Stimulated activated CD8-positive, alpha-beta memory T cell treated with anti-CD3 and anti-CD28 coated beads, Interleukin-7, amount 100 ng/mL, for 24 hours (primary cell): ENCODE data around the gene COPS9.

ENCODE experiments used
- DNase-seq: peaks from one replicate; pipeline ENCODE4 v3.0.0-alpha.2; 2020; ENCODE audit warnings: low read depth

Gene COPS9

GRCh38 chr2:240147911-240148587 lies 11.9 kb upstream of the COPS9 start:
- DNase-seq: no peak

DNA sequence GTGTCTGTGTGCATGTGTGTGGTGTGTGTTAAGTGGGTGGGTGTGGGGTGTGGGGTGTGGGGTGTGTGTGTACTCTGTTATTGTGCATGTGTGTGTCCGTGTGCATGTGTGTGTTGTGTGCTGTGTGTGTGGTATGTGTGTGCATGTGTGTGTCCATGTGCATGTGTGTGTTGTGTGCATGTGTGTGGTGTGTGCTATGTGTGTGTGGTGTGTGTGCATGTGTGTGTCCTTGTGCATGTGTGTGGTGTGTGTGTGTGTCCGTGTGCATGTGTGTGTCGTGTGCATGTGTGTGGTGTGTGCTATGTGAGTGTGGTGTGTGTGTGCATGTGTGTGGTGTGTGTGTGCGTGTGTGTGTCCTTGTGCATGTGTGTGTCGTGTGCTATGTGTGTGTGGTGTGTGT lies 11.3 kb upstream of the COPS9 start:
- no peak for DNase-seq

DNA sequence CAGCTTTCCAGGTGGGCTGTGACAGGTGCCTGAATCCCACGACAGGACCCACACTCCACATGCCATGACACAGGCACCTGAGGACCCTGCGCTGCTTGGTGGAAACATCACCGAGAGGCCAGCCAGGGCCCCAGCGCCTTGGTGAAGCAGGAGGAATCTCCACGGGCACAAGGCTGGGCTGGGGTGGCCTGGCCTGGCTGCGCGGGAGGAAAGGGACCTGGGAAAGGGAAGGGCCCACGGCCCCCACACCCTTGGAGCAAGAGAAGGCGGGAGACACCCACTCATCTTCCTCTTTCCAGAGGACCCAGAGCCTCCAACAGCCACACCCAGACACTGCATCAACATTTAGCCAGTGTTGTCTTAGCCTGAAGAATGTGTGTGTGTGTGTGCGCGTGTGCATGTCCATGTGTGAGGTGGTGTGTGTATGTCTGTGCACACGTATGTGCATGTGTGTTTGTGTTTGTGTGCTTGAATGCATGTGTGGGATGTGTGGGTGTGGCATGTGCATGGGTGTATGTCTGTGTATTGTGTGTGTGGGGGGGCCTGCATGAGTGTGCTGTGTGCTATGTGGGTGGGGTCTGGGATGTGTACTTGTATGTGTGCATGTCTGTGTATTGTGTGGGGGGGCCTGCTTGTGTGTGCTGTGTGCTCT lies 10.6 kb upstream of the COPS9 start:
- no peak for DNase-seq

GRCh38 chr2:240146141-240146561 lies 10.0 kb upstream of the COPS9 start:
- DNase-seq: no peak

DNA sequence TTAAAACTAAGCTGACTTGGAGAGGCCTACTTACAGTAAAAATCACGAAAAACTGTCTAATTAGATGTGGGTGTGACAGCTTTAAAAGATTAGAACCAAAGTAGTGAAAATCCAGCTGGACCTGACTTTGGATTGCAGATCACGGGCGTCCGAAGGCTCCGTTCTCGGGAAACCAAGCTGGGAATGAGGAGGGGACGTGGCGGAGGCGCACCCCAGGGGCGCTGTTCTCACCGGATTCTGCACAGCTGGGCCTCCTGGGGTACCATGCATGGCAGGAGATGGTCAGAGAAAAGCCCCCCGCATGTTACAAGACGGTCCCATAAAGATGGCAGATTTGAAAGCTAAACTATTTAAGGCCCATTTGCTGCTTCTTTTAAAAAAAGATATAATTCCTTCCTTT lies 9.4 kb upstream of the COPS9 start:
- DNase-seq: no peak

DNA sequence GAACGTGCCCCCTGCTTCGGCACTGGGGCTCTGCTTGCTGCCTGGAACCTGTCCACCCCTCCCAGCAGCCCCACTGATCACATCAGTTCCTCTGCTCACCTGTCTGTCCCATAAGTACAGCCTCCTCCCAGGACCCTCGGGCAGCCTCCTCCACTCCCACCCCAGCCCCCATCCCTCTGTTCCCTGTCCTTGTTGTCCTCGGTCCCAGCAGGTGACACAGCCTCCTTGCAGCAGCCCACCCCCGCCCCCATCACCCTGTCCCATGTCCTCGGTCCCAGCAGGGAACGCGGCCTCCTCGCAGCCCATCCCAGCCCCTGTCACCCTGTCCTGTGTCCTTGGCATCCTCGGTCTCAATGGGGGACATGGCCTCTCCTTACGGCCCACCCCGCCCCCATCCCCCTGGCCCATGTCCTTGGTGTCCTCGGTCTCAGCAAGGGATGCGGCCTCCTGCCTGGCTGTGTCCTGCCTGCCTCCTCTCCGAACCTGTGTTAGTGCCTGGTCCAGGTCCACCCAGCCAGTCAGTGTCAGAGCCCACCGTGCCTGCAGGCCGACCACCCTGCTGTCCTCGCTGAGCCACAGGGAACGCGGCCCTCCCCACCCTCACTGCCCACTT lies 8.7 kb upstream of the COPS9 start:
- no peak for DNase-seq

DNA sequence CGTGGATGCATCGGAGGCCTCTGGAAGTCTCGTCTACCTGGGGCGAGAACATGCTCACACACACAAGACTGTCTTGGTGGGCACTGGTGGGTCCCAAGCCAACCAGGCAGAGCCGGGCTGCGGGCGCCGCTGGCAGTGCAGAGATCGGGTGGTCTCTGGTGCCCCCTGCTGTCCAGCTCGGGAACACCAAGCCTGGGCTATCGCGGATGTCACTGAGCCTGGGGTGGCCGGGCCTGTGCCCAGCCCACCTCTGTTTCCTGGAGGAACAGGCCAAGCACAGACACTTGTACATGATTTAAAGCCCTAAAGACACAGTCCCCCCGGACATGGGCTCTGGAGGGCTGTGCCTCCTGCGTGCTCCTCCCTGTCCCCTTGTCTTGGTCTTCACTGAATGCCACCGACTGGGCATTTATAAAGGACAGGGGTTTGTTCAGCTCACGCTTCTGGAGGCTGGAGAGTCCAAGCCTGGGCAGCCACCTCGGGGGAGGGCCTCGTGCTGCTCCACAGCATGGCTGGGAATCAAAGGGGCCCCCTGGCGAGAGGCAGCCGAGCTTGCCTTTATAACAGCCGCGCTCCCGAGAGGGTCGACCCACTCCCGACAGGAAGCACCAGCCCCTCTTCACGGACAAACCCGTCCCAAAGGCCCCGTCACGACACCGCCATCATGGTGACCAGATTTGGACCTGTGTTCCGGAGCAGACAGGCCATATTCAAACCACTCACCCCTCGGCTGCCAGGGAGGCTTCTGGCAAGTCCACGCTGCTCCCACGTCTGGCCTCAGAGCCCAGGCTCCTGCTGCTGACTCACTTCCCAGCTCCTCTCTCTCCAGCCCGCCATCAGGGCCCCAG lies 7.9 kb upstream of the COPS9 start:
- DNase-seq: peak; percentile 76

DNA sequence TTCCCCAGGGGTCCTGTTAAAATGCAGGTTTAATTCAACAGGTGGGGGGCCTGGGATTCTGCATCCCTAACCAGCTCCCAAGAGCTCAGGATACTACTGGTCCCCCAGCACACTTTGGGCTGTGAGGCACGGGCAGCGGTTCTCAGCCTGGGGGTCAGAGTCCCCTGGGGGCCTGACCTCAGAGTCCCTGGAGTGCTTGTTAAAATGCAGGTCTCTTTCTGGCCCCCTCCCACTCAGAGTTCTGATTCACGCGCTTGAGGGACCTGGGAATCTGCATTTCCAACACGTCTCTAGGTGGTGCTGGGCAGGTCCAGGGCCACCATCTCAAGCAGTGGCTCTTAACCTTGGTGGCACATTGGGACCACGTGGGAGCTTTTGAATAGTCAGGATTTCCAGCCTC lies 7.2 kb upstream of the COPS9 start:
- DNase-seq: no peak

GRCh38 chr2:240142859-240143258 lies 6.8 kb upstream of the COPS9 start:
- no peak for DNase-seq

- no peak for DNase-seq
Measured at GRCh38 chr2:240142256-240142775, 6.2 kb upstream of the COPS9 start.

DNA sequence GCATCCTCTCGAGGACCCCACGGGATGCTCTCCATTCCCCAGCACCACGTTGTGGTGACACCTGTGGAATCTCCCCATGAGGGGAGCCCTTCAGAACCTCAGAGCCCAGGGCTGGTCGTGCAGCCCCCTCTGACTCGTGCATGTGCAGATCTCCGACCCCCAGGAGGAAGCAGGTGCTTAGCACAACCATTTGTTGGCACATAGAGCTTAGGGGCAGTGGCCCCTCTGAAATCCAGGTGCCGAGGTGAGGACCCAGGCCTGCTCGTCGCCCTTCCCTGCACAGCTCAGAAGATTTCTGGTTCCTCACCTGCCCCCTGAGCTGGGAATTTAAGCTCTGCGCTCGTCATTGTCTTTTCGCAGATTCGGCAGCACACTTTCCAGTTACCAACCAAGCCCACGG lies 5.6 kb upstream of the COPS9 start:
- DNase-seq: no peak

GRCh38 chr2:240140920-240141319 lies 4.8 kb upstream of the COPS9 start:
- DNase-seq: no peak

- no peak for DNase-seq
Measured at GRCh38 chr2:240140511-240140910, 4.4 kb upstream of the COPS9 start, which contains the start of gene OTOS. Gene OTOS, minus strand, starts transcription at chr2:240140658. Its CDS starts 332 bp downstream, at chr2:240140326.

DNA sequence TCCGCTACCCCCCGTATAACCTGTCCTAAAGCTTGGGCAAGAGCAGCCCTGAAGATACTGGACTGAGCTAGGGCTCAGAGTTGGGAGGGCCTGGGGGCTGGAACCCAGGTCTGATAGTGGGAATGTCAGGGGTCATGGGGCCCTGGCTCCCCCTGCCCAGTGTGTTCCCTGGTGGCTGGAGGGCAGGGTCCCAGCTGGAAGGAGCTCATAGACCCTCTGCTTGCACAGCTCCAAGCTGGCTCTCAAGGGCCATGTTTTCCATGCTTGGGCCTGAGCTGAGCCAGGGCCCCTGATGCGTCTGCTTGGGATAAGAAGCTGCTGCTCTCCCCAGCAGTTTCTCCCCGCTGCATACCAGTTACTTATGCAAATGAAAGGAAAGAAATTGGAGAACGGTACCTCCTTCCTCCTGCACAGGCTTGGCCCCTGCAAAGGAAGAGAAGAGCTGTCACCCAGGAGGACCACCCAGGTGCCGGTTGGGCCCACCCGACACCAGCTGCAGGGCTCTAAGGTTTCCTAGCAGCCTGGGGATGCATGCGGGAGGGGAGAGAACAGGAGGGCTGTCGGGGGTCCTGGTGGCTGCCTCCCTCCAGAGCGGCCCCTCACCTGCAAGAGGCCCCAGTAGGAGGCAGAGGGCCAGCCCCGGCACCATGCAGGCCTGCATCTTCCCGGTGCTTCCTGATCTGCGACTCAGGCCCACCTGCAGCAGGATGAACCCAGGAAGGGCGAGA lies 3.7 kb upstream of the COPS9 start:
- no peak for DNase-seq

- no peak for DNase-seq
Measured at GRCh38 chr2:240139011-240139441, 2.9 kb upstream of the COPS9 start.

- no peak for DNase-seq
Measured at GRCh38 chr2:240138254-240138984, 2.3 kb upstream of the COPS9 start.

- no peak for DNase-seq
Measured at GRCh38 chr2:240137596-240138253, 1.6 kb upstream of the COPS9 start.

DNA sequence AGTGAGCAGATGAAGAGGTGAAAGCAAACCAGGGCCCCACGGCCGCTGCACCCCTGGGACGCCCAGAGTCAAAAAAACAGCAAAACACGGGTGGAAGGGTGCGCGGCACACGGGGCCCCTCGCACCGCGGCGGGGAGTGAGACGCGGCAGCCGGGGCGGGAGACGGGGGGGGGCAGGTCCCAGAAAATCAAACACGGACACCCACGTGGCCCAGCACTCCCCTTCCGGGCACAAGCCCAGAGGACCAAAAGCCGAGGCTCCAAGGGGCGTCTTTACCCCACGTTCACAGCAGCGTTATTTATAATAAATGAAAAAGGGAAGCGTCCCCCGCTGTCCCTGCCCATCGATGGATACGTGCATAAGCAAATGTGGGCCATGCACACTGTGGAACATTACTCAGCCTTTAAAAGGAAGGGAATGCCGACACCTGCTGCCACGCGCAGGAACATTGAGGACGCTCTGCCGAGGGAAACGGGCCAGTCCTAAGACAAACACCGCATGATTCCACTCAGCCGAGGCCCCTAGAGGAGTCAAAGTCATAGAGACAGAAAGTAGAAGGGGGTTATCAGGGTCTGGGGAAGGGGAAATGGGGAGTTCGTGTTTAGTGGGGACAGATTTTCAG lies 677 bp upstream of the COPS9 start:
- no peak for DNase-seq

- DNase-seq: no peak
Measured at GRCh38 chr2:240135706-240136012, 446 bp downstream of the COPS9 start.

GRCh38 chr2:240134956-240135520 lies 1.1 kb downstream of the COPS9 start:
- DNase-seq: no peak
